GM21717 (cell line): ENCODE measurements around the gene OR4D1.

Experiments
- ATAC-seq: cut with Tn5 transposase; IDR thresholded peaks from one replicate; pipeline ENCODE4 v1.9.1; 2021; ENCODE audit warnings: mild to moderate bottlenecking, moderate library complexity; ENCODE audit not compliant: unreplicated experiment

OR4D1 gene

GRCh38 chr17:58191241-58191896 is 43.2 kb downstream of the OR4D1 start:
- no peak for ATAC-seq

DNA sequence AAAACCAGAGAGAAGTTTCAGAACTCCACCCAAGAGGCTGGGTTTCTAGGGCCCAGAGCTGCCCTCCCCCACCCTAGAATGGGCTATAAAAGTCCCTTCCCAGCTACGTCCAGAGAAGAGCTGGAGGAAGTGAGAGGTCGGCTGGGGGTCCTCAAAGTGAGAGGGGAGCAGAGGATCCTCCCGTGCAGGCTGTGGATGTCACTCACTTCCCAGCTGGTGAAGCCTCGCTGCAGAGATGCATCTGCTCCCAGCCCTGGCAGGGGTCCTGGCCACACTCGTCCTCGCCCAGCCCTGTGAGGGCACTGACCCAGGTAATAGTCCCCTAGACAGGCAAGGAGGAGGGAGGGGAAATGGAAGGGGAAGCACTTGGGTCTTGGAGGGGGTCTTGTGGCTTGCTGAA is 44.4 kb downstream of the OR4D1 start, which contains the start of gene EPX:
EPX (plus strand) TSS at position 115 of the 400 bp plus-strand sequence; CDS start at position 236, 121 bp downstream.
- ATAC-seq = no peak

GRCh38 chr17:58193641-58194255 is 45.6 kb downstream of the OR4D1 start:
- ATAC-seq = no peak

DNA sequence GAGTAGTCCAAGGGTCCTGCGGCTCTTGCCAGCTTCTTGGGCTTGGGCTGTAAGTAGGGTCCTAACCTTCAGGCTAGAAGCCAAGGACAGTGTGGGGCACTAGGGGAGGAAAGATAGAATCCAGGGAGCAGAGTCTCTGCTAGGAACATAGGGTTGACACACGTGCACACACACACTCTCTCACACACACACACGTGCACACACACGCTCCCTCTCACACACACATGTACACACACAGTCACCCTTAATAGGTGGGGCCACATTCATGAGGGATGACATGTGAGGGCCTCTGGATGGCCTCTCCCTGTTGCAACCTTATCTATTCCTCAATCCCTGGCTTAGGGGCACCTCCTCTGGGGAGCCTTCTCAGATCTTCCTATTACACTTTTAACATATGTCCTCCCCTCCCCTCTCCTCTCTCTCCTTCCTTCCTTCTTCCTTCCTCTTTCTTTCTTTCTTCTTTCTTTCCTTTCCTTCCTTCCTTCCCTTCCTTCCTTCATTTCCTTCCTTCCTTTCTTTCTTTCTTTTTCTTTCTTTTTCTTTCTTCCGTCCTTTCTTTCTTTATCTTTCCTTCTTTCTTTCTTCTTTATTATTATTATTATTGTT is 47.4 kb downstream of the OR4D1 start:
- no peak for ATAC-seq

DNA sequence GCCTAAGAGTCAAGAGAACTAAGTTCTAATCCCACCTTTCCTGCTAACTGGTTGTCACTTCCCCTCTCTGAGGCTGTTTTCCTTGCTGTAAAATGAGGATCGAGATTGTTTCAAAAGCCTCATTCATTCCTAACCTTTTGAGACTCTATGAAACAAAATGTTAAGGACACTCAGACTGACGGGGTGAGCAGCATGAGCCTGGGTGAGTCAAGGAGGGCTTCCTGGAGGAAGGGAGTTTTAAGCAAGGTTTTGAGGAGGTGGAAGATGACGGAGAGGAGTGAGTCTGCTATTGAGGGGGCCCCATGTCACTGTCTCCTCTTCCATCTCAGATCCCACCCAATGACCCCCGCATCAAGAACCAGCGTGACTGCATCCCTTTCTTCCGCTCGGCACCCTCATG is 48.4 kb downstream of the OR4D1 start:
- no peak for ATAC-seq

DNA sequence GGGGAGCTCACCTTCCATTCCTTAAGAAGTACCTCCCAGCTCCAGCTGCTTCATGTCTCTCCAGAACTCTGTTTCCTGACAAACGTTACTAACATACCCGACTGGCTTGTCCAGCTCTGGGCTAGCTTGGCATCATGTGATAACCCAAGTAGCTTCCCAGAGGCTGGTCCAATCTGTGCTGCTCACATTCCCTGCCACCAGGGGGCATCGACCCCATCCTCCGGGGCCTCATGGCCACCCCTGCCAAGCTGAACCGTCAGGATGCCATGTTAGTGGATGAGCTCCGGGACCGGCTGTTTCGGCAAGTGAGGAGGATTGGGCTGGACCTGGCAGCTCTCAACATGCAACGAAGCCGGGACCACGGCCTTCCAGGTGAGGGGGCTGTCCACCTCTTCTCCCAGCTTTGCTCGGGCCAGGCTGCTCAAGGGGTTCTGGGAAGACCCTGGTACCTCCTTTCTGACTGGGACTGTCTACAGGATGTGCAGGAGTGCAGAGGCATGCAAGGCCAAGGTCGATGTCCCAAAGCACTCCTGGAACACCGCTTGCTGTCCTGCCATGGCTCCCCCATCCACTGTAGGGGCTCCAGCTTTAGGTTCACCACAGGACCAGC is 51.9 kb downstream of the OR4D1 start:
- ATAC-seq = no peak

DNA sequence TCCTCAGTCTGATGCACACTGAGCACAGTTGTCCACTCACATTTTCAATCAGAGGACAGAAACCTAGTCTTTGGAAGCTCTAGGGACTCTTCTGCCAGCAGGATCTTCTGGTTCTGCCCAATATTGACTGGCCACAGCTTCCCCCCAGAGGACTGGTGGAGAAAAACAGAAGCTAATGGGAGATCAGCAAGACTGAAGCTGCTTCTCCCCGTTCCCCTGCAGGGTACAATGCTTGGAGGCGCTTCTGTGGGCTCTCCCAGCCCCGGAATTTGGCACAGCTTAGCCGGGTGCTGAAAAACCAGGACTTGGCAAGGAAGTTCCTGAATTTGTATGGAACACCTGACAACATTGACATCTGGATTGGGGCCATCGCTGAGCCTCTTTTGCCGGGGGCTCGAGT is 54.7 kb downstream of the OR4D1 start:
- no peak for ATAC-seq

- no peak for ATAC-seq
These were observed 56.6 kb downstream of the OR4D1 start for GRCh38 chr17:58204796-58205195.

DNA sequence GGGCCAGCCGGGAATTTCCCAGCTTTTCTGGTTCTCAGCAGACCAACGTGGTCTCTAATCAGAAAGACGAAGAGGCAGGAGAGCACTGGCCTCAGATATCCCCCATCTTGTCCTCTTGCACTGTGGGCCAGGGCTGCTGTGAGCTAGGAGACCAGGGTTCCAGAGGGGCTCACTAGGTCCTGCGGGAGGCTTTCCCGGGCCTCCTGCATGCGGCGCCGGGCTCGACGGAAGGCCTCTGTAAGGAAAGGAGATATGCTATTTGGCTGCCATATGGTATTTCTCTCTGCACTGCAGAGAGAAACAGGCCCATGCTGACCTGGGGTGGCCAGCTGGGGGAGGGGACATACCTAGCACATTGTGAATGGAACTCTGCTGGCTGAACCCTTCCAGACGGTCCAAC is 57.8 kb downstream of the OR4D1 start:
- no peak for ATAC-seq

GRCh38 chr17:58207451-58207850 is 59.3 kb downstream of the OR4D1 start:
- no peak for ATAC-seq

- no peak for ATAC-seq
These were observed 60.2 kb downstream of the OR4D1 start for GRCh38 chr17:58208344-58208743.
